ENCODE measurements around the gene ATP5F1C.
"Not testable (repeated sequence)": the region's sequence is repeated elsewhere in the genome, so short reads cannot be mapped to it uniquely, and the experiment has no call there.

Gene ATP5F1C

GRCh38 chr10:7787857-7788638, at the start of gene ATP5F1C, which contains the start of gene KIN:
ATP5F1C (plus strand) TSS chr10:7788177; CDS start chr10:7788208, 31 bp downstream.
KIN (minus strand) TSS chr10:7787993; CDS start chr10:7787933, 60 bp downstream.
- peak; percentile 97 for DNase-seq

- DNase-seq: no peak
Observed at GRCh38 chr10:7738536-7739407, 49.2 kb upstream of the ATP5F1C start.

GRCh38 chr10:7744307-7744706, 43.7 kb upstream of the ATP5F1C start:
- DNase-seq: no peak

GRCh38 chr10:7748637-7749036, 39.3 kb upstream of the ATP5F1C start:
- not testable (repeated sequence) for DNase-seq

- no peak for DNase-seq
Observed at GRCh38 chr10:7750222-7750621, 37.8 kb upstream of the ATP5F1C start.

GRCh38 chr10:7752251-7752650, 35.7 kb upstream of the ATP5F1C start:
- DNase-seq: no peak

GRCh38 chr10:7755103-7755502, 32.9 kb upstream of the ATP5F1C start:
- DNase-seq: no peak

- DNase-seq: peak; percentile 17
Observed at GRCh38 chr10:7756360-7756992, 31.5 kb upstream of the ATP5F1C start.

- DNase-seq: no peak
Observed at GRCh38 chr10:7763929-7764328, 24.0 kb upstream of the ATP5F1C start.

GRCh38 chr10:7766241-7766640, 21.7 kb upstream of the ATP5F1C start:
- DNase-seq: no peak

- DNase-seq: no peak
Observed at GRCh38 chr10:7767209-7767608, 20.8 kb upstream of the ATP5F1C start.

GRCh38 chr10:7768417-7768816, 19.6 kb upstream of the ATP5F1C start:
- DNase-seq: no peak

GRCh38 chr10:7773845-7774801, 13.9 kb upstream of the ATP5F1C start:
- DNase-seq: no peak

GRCh38 chr10:7776777-7777176, 11.2 kb upstream of the ATP5F1C start:
- DNase-seq: no peak

GRCh38 chr10:7782194-7782593, 5.8 kb upstream of the ATP5F1C start:
- not testable (repeated sequence) for DNase-seq

- no peak for DNase-seq
Observed at GRCh38 chr10:7786430-7786829, 1.5 kb upstream of the ATP5F1C start.

GRCh38 chr10:7787150-7787856, 674 bp upstream of the ATP5F1C start:
- no peak for DNase-seq

- DNase-seq: no peak
Observed at GRCh38 chr10:7788639-7789286, 786 bp downstream of the ATP5F1C start.

GRCh38 chr10:7789390-7789789, 1.4 kb downstream of the ATP5F1C start:
- DNase-seq: no peak

- no peak for DNase-seq
Observed at GRCh38 chr10:7792541-7792940, 4.6 kb downstream of the ATP5F1C start.
